Myocyte (in vitro differentiated cells): ENCODE data around the gene SMARCA4. TPM values are rescaled to one million over a fixed set of nuclear protein-coding genes. Genes with fewer than 3 reads are reported as not detected.
"Not testable (repeated sequence)": the region's sequence is repeated elsewhere in the genome, so short reads cannot be mapped to it uniquely, and the experiment has no call there.

Experiments
- DNase-seq: peaks from one replicate; pipeline ENCODE4 v3.0.0-alpha.2; 2012; ENCODE audit warnings: low read depth
- total RNA-seq: library from RNA; depleted of rRNA; stranded (reverse); fragments of >200 nt; gene quantifications from 2 replicates; pipeline ENCODE4 v1.2.3, GENCODE V29; 2014

The SMARCA4 gene
- total RNA-seq, 1 donor from 2014 or later, result 80.2 TPM

DNA sequence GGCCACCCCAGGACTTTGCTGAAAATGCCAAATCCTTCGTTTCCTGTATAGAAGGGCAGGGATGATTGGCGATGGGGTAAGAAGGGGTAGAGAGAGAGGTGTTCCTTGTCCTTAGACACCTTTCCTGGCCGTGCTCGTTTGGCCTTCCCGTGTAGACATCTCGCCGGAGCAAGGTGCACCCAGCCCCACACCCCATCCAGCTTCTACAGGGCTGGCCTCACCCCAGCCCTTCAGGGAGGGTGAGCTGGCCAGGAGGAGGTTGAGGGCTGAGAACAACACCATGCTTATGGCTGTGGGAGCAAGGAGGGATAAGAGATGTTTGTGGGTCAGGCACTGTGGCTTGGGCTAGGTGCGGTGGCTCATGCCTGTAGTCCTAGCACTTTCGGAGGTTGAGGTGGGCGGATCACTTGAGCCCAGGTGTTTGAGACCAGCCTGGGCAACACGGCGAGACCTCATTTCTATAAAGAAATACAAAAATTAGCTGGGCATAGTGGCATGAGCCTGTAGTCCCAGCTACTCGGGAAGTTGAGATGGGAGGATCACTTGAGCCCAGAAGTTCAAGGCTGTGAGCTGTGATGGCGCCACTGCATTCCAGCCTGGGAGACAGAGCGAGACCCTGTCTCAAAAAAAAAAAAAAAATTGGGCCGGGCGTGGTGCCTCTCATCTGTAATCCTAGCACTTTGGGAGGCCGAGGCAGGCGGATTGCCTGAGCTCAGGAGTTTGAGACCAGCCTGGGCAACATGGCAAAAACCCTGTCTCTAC, 15.5 kb downstream of the SMARCA4 start:
- no peak for DNase-seq

DNA sequence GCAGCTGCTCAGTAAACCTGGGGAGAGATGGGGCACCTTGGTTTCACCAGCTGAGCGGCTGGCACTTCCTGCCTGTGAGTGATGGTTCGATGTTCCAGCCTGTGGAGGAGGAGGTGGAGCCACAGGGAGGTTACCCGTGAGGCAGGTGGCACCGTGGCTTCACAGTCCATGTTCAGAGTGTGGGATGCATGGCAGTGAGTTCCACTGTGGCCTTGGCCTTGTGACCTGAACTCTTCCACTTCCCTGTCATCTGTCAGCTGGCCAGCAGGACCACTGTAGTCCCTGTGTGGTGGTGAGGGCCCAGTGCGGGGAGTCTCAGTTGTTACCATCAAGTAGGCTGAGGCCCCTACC, 16.9 kb downstream of the SMARCA4 start:
- peak; percentile 32 for DNase-seq

DNA sequence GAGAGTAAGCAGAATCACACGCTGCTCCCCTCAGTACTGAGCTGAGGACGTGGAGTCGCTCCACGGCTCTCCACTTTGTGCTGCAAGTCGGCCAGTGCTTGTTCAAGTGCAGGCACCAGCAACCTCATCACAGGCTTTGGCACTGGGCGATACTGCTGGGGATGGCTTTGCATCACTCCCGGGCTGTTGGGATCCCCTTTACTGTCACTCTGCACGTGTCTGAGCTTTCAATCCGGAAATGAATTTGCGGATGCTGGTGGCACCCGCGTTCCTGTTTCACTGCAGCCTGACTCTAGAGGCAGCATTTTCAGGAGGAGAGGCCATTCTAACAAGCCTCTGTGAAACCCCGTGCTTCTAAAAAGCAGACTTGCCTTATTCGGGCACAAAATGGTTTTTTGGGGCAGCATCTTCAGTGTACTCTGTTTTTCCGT, 19.1 kb downstream of the SMARCA4 start:
- DNase-seq, result no peak

DNA sequence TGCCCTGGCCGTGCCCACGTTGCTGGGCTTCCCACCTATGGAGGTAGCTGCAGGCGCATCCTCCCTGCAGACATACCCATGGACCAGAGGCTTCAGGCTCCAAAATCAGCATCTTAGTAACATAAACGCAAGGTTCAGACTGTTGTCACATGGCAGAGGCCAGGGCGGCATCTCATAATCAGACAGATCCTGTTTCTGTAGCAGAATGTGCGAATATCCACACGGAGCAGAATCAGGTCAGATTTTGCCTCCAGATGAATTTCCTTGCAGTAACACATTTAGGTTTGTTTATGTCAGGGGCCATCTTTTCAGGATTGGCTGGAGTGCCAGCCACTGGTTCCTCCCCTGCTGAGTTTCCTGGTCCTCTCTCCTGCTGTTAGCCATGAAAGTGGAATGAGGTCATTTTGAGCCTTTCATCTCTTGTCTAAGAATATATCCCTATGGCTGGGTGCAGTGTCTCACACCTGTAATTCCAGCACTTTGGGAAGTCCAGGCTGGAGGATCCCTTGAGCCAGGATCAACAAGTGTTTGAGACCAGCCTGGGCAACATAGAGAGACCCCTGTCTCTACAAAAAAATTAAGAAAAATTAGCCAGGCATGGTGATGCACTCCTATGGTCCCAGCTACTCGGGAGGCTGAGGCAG, 20.5 kb downstream of the SMARCA4 start:
- DNase-seq, result no peak

DNA sequence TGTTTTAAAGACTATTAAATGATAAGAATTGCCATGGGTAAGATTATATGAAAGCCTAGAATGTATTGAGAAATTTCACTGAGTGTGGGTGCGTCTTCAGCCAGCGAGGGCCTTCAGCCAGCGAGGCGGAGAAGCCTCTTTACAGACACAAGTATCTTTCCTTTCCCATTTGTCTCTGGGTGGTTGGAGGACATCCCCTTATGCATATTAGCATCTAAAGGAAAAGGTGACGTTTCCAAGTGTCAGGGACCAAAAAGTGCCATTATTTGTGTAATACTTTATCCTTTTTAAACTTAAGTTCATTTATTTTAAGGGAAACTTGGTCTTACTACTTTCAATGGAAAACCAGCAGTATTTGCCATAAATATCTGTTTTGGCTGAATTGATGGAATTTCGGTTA, 22.2 kb downstream of the SMARCA4 start:
- no peak for DNase-seq

DNA sequence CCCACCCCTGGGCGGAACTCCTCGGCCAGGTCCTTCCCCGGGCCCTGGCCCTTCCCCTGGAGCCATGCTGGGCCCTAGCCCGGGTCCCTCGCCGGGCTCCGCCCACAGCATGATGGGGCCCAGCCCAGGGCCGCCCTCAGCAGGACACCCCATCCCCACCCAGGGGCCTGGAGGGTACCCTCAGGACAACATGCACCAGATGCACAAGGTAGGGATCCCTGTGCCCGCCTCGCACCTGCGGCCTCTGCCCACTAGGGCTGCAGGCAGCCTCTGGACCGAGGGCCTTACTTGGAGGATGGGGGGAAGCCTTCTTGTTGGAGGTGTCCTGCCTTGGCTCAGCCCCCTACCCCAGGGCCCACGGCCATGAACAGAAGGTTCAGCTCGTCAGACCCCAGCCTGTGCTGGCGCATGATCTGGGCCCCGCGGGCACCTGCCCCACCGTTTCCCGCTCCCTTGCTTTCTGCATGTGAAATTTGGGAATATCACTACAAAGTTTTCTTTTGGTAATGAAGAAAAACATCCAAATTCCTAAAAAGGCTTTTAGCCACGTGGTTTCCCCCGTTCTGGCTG, 23.4 kb downstream of the SMARCA4 start:
- DNase-seq, result no peak

DNA sequence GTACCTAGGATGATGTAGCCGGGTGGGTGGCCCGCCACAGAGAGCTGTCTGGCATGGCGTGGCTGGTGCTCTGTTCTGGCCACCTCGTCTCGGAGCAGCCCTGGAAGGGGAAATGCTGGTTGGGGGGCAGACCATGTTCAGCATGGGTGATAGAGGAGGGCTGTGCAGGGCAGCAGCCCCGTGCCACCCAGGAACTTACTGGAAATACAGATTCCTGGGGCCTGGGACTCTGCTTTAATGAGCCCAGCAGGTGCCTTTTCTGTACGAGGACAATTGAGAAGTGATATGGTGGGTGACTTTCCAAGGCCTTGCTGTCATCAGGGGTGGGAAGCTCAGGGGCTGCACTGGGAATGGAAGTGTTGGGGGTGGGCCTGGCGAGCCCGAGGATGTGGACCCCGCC, 24.7 kb downstream of the SMARCA4 start:
- DNase-seq, result no peak

DNA sequence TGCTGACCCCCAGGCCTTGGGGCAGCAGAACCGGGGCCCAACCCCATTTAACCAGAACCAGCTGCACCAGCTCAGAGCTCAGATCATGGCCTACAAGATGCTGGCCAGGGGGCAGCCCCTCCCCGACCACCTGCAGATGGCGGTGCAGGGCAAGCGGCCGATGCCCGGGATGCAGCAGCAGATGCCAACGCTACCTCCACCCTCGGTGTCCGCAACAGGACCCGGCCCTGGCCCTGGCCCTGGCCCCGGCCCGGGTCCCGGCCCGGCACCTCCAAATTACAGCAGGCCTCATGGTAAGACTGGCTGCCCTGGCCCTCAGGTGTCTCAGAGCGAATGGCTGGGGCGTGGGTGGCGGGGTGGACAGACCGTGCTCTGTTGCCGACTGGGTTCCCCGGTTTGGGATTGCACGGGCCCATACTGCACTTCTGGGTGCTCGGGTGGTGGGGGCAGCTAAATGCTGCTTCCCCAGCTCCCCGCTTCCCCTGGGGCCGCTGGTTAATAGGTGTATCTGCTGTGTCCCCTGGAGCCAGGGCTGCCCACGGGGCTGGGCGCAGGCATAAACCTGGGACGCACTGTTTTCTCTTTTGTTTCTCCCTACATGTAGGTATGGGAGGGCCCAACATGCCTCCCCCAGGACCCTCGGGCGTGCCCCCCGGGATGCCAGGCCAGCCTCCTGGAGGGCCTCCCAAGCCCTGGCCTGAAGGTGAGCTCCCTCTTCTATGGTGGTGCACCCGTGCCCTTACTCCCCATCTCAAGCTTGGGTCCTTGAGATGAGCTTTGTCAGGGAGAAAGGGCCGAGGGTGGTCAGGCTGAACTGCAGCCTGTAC, 25.7 kb downstream of the SMARCA4 start:
- no peak for DNase-seq

DNA sequence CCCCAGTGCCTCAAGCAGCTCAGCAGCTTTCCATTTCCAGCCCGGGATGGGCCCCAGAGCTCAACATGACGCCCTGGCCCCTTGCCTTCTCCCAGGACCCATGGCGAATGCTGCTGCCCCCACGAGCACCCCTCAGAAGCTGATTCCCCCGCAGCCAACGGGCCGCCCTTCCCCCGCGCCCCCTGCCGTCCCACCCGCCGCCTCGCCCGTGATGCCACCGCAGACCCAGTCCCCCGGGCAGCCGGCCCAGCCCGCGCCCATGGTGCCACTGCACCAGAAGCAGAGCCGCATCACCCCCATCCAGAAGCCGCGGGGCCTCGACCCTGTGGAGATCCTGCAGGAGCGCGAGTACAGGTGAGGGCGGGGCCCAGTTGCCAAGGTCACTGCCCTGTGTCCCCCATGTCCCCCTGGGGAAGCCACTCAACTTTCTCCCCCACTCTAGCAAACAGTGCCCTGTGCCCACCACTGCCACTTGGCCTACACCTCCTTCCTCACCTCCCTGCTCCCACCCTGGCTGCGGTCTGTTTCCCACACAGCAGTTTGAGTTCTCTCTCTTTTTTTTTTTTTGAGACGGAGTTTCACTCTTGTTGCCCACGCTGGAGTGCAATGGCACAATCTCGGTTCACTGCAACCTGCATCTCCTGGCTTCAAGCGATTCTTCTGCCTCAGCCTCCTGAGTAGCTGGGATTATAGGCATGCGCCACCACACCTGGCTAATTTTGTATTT, 26.9 kb downstream of the SMARCA4 start:
- no peak for DNase-seq

DNA sequence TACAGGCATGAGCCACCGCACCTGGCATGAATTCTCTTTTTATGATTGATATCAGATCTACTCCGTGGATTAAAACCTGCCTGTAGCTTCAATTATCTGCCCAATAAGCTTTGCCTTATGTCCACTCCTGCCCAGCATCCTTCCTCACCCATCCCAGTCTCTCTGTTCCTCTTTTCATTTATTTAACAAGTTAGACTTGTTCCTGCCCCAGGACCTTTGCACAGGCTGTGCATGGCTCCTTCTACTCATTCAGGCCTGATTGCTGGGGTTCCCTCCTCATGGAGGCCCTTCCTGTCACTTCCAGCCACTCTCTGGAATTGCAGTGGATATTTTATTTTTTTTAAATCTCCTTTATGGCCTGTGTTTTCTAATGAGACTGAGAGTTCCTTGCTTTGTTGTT, 27.6 kb downstream of the SMARCA4 start:
- no peak for DNase-seq

DNA sequence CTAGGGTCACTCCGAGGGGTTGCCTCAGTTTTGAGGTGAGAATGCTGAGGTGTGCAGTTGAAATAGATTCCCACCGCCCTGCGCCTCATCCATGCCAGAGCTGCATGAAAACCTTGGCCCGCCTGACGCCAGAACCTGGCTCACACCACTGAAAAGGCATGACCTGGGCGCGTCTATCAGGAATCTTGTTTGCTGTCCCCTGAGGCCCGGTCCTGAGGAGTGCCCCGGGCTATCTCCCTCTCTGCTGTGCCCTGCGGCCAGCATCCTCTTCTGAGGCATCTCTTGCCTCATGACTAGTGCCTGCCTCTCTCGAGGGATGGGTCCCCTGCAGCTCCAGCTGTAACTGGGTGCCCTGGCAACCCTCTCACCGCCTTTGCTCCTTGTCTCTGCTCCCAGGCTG, 28.1 kb downstream of the SMARCA4 start:
- DNase-seq, result no peak

DNA sequence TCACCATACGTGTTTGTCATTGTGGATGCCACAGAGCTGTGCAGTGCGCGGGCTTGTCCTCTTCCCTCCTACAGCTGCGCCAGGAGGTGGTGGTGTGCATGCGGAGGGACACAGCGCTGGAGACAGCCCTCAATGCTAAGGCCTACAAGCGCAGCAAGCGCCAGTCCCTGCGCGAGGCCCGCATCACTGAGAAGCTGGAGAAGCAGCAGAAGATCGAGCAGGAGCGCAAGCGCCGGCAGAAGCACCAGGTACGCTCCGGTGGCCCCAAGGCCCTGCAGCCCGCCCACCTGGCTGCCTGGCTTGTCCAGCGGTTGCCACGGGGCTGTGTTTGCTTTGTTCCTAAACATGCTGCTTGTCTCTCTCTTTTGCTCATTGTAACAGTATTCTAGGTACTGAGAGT, 30.2 kb downstream of the SMARCA4 start:
- no peak for DNase-seq

DNA sequence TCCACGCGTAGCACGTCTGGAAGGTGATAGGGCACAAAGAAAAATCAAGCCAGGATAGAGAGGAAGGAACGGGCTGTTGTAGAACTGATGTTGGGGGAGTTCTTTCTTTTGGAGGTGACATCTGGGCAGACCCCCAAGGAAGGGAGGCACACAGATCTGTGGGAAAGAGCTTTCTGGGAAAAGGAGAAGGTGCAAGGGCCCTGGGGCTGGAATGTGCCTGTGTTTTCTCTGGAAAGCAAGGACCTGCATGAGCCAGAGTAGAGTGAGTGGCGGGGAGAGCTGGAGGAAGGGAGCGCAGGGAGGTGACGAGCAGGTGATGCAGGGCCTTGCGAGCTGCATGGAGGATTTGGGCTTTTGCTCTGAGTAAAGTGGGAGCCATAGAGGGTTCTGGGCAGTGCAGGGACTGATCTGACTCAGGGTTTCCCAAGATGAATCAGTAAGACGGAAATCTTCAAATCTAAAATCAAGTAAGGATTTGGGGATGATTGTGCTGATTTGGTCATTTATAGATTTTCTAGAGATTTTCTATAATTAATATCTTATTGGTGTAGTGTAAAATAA, 30.8 kb downstream of the SMARCA4 start:
- no peak for DNase-seq

DNA sequence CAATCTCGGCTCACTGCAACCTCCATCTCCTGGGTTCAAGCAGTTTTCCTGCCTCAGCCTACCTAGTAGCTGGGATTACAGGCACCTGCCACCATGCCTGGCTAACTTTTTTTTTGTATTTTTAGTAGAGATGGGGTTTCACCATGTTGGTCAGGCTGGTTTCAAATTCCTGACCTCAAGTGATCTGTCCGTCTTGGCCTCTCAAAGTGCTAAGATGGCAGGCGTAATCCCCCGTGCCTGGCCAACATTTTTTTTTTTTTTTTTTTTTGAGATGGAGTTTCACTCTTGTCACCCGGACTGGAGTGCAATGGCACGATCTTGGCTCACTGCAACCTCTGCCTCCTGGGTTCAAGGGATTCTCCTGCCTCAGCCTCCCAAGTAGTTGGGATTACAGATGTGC, 31.3 kb downstream of the SMARCA4 start:
- not testable (repeated sequence) for DNase-seq

DNA sequence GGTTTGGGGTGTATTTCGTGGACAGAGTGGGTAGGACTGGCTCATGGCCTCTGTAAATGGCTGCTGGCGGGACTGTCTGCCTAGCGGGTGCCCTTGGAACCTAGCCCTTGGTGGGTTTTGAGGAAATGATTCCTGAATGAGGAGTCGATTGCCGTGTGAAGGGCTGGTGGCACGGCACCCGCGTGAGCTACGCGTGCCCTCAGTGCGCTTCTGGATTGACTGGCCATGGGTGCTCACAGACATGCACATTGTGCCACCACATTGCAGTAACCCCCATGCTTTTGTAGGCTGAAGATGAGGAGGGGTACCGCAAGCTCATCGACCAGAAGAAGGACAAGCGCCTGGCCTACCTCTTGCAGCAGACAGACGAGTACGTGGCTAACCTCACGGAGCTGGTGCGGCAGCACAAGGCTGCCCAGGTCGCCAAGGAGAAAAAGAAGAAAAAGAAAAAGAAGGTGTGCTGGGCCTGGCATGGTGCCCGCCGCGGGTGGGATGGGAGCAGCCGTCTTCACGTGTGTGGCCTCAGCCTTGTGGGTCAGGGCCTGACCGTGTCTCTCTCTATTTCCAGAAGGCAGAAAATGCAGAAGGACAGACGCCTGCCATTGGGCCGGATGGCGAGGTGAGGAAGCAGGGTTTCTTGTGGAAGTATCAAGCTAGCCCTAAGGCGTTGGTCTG, 35.2 kb downstream of the SMARCA4 start:
- no peak for DNase-seq

DNA sequence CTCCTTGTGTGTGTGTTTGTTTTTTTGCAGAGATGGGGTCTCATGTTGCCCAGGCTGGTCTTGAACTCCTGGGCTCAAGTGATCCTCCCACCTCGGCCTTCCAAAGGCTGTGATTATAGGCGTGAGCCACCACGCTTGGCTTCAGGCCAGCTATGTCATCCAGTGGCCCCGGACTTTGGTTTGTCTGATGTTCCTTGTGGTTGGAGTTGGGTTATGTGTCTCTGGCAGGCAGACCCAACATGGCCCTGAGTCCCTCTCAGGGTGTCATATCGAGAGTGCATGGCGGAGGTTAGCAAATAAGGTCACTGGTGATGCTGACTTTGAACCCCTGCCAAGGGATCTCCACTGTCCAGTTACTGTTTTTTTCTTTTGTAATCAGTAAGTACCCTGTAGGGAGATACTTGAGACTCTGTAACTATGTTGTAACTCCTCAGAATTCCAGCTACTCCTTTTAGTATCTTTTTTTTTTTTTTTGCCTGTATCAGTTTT, 37.3 kb downstream of the SMARCA4 start:
- DNase-seq, result peak; percentile 64

DNA sequence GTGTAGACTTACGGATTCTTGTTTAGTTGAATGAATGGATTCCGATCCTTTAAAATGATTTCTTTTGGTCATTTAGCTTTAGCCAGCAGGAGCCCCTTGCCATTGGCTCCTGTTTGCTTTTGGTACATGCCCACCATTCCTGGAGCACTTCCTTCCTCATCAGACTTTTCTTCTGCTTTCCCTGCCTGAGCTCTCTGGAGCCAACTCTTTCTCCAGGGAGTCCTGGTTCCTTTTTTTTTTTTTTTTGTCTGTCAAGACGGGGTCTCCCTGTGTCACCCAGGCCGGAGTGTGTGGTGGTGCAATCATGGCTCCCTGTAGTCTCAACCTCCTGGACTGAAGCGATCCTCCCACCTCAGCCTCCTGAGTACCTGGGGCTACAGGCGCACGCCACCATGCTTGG, 37.8 kb downstream of the SMARCA4 start:
- DNase-seq, result no peak

DNA sequence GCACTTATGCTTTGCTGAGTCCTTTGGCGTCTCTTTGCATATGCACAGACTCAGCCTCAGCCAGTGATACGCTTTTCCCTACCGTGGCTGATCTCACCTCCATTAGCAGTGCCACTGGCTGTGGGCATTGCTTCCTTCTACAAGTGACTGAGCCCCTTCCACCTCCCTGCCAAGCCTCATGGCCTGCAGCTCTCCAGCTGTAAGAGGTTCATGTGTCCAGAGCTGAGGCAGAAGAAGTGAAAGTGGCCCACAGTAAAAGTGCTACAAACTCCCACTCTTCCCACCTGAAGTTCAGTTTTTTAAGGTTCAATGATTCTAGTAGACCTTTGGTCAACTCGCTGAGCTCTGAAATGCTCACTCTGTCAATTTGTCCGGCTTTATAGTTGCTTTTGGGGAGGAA, 44.7 kb downstream of the SMARCA4 start:
- no peak for DNase-seq

DNA sequence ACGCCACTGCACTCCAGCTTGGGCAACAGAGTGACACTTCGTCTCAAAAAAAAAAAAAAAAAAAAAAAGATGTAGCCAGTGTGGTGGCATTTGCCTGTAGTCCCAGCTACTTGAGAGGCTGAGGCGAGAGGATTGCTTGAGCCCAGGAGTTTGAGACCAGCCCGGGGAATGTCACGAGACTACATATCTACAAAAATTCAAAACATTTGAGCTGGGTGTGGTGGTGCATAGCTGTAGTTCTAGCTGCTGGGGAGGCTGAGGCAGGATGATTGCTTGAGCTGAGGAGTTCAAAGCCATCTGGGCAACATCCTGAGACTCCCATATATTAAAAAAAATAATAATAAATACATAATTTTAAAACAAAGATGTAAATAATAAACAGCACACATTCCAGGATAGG, 46.6 kb downstream of the SMARCA4 start:
- no peak for DNase-seq

DNA sequence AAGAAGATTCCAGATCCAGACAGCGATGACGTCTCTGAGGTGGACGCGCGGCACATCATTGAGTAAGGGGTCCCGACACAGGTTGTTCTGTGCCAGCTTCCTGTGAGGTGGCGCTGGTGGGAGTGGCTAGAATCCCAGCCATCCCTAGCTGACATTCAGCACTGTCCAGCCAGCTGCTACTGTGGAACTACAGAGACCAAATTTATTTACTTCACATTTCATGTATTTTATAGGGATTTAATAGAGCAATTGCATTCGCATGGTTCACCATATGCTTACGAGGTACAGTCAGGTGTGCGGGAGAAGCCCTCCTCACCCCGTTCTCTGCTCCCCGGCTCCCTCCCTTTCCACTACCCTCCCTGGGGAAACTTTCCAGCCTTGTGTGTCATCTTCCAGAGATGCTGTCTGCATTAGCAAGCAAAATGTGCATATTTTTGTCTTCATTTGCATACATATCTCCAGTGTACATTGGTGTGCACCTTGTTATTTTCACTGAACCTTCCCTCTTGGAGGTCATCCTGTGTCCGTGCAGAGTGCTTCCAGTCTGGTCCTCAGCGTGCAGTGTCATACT, 47.2 kb downstream of the SMARCA4 start:
- DNase-seq, result no peak
